Globus pallidus (tissue), 1 donor: ENCODE results near the gene TCAP.

Experiments used
- DNase-seq: peaks from one replicate; pipeline ENCODE4 v3.0.0-alpha.2; 2015; ENCODE audit warnings: low spot score

TCAP gene

DNA sequence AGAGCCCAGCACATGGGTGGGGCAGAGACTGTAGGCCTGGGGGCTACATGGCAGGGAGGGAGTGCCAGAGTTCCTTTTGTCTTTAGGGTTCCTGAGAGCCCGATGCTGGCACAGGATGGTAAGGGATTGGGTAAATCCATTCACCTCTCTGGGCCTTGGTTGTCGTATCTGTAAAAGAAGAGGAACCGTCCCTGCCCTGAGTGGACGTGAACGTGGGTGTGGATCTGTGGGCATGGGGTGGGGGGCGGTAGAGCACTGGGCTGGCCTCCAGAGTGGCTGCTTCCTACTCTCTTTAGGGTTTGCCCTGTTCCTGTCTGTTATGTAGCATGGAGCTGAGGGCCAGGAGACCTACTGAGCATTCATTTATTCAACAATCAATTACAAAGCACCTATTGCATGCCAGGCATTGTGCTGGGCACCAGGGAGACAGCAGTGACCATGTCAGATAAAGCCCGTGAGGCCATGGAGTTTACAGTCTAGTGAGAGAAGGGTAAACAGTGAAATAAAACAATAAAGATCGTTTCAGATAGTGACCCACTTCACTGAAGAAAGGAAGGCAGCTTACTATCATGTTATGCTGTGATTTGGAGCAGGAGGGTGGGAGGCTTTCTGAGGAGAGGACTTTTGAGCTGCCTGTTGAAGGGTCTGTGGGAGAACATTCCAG lies 13.1 kb upstream of the TCAP start:
- DNase-seq: no peak

DNA sequence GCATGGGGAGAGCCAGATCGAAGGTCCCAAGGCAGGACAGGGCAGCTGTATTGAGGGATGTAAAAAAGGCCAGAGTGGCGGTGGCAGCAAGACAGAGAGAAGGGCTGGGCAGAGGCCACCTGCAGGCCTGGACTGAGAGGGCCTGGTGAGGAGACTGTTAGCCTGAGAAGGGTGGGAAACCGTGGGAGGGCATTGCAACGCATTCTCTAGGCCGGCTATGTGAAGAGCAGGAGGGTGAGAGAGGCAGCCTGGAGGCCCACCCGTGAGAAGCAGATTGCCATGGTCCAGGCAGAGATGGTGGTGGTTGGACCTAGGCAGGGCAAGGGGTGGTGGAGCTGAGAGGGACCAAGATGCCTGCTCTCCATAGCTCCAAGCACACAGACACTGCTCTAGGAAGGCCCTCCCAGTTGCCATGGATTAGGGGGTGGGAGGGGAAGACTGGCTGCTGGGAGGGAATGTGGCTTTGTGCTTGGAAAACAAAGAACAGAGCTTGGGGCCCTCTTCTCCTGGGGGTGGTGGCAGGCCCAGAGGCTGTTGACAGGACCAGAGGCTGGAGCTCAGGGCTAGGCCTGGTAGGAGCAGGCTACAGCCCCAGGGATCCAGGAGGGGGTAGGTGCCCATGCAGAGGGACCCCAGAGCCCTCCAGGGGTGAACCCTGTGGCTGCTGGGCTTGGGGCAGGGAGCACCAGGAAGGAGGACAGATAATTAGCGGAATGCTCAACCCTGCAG lies 12.4 kb upstream of the TCAP start:
- DNase-seq: peak; percentile 88

DNA sequence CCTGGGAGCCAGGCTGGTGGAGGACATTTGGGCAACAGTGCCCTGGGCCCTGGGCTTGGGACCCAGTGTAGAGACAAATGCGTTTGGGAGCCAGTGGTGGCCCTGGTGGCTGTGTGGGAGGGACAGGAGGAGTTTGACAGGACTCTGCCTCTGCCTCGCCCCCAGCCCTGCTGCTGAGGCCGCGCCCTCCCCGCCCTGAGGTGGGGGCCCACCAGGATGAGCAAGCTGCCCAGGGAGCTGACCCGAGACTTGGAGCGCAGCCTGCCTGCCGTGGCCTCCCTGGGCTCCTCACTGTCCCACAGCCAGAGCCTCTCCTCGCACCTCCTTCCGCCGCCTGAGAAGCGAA lies 11.9 kb upstream of the TCAP start:
- DNase-seq: no peak

DNA sequence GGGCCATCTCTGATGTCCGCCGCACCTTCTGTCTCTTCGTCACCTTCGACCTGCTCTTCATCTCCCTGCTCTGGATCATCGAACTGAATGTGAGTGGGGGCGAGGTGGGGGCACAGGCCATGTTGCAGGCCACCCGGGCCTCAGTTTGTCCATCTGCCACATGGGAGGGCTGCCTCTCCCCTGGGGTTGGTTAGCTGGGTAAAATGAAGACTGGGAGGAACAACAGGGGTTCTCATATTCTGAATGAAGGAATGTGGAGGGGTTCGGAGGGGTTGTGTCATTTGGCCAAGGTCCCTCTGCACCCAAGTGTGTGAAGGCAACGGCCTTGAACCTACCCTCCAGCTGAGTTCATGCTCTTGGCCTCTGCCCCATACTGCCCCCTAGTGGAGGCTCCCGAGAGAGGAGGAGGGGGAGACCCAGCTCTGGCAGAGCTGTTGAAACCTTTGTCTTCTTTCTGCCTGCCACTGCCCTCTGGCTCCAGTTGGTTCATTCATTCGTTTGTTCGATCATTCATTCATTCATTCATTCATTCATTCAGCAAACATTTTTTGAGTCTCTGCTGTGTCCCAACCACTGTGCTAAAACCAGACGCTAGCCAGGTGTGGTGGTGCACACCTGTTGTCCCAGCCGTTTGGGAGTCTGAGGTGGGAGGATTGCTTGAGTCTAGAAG lies 11.4 kb upstream of the TCAP start:
- DNase-seq: no peak

DNA sequence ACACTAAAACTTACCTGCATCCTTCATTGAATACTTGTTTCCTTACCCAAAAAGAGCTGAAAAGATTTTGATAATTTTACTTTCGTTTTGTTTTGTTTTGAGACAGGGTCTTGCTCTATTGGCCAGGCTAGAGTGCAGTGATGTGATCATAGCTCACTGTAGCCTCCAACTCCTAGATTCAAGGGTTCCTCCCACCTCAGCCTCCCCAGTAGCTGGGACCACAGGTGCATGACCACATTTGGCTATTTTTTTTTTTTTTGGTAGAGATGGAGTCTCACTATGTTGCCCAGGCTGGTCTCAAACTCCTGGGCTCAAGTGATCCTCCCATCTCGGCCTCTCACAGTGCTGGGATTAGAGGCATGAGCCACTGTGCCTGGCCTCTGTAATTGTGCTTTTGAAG lies 10.0 kb upstream of the TCAP start:
- DNase-seq: no peak

DNA sequence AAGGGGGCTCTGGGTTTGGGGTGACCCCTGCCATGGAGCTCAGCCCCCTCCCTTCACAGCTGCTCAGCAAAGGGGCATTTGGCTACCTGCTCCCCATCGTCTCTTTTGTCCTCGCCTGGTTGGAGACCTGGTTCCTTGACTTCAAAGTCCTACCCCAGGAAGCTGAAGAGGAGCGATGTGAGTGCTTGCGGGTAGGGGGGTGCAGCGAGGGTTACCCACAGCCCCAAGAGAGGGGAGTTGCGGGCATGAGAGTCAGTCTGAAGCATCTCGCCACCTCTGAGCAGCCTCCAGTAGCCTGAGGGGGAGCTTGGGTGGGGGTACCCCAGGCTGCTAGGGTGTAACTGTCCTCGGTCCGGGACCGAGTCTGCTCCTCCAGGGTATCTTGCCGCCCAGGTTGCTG lies 6.8 kb upstream of the TCAP start:
- no peak for DNase-seq

DNA sequence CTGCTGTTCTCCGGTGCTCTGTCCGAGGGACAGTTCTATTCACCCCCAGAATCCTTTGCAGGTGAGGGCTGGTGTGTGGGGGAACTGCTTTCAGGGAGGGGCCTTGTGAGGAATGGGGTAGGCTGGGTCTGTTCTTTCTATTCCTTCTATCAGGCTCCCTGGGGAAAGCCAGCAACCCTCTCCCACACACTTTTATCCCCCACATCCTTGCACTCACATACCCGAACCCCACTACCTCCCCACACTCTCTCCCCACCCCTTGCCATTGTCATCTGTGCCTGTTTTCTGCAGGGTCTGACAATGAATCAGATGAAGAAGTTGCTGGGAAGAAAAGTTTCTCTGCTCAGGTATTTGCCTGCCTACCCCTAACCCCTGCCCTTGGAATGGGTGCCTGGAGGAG lies 6.4 kb upstream of the TCAP start:
- DNase-seq: no peak

DNA sequence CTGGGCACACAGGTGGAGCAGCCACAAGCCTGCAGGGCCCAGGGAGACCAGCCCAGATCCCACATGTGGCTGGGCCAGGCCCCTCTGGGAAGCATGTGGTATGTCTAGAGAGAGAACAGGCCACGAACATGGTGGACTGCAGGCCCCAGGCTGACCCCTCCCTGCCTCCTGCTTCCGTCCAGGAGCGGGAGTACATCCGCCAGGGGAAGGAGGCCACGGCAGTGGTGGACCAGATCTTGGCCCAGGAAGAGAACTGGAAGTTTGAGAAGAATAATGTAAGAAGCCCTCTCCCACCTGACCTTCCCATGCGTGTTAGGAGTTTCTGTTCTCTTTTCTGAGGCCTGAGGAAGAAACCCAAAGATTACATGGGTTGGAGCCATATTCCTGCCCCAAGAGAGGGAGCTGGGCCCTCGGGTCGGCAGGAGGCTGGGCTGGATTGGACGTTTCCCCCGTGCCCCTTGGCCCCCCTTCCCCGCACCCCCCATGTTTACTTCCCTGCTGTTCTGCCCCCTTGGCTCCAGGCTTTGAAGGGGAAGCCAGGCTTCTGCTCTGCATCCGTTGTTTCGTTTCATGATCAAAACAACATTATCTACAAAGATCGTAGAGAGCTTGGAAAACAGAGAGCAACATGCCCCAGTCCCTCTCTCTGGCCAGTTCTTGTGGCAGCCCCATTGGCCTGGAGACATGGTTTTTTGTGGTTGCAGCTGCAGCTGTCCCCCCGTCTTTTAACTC lies 5.7 kb upstream of the TCAP start:
- DNase-seq: no peak

DNA sequence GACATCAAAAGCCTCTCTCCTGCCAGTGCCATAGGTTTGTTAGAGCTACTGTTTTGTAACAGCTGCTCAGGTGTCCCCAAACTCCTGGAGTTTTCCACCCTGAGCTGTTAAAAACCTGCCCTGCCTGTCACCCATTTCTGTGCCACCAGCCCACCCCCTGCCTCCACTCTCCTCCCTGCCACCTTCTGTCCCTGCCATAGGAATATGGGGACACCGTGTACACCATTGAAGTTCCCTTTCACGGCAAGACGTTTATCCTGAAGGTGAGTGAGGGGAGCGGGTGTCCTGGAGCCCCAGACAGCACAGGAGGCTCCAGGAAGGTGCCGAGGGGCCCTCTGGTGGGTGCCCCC lies 5.2 kb upstream of the TCAP start:
- no peak for DNase-seq

DNA sequence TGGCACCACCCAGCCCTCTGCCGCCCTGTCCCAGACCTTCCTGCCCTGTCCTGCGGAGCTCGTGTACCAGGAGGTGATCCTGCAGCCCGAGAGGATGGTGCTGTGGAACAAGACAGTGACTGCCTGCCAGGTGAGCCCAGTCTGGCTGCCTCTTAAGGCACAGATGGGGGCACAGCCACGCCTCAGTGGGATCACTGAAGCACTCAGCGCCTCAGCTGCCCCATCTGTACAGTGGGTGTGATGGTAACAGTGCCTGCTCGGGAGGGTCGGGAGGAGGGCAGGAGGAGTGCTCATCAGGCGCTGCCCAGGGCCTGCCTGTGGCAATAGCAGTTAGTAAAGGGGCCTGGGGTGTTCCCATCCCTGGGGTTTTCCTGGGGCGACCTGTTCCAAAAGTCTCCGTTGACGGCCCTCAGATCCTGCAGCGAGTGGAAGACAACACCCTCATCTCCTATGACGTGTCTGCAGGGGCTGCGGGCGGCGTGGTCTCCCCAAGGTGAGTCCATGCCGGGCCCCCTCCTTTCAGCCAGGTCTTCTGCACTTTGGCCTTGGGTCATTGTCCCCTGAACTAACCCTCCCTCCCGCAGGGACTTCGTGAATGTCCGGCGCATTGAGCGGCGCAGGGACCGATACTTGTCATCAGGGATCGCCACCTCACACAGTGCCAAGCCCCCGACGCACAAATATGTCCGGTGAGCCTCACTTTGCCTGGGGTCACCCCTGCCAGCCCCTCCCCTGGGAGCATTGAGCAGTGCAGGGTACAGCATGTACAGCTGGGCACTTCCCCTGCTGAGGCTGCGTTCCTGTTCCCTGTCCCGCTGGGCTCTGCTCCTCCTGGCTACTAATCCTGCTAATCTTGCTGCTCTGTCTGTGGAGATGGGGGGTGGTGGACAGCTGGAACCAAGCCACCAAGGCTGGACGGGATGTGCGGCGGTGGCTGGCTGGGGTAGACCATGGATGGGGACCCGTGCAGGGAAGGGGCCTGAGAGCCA lies 4.5 kb upstream of the TCAP start:
- DNase-seq: no peak

DNA sequence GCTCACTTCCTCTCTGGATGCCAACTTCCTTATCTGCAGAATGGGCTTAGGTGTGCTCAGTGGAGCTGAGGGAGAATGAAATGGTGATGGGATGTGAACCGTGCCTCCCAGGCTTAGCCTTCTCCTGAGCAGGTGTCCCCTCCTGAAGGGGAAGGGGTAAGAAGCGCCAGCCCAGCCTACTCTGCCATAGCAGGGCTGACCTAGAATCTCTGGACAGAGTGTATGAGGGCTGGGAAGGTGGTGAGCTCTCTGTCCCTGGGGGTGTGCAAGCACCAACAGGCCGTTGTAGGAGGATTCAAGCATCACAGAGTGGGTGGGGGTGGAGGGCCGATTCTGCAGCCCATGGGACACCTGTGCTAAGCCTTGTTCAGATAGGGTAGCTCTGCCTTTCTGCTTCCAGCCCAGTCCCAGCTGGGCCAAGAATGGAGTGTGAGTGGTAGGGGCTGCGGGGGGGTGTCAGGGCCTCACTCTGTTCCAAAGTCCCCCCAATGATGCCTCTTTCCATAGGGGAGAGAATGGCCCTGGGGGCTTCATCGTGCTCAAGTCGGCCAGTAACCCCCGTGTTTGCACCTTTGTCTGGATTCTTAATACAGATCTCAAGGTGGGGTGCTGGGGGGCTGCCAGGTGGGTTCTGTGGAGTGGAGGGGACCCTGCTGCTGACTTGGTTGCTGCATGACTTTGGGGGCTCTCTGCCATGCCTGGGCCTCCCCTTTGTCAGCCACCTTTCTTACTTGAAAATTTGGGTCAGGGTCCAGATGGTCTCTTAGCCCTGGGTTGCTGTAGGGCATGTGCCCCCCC lies 3.2 kb upstream of the TCAP start:
- DNase-seq: no peak

DNA sequence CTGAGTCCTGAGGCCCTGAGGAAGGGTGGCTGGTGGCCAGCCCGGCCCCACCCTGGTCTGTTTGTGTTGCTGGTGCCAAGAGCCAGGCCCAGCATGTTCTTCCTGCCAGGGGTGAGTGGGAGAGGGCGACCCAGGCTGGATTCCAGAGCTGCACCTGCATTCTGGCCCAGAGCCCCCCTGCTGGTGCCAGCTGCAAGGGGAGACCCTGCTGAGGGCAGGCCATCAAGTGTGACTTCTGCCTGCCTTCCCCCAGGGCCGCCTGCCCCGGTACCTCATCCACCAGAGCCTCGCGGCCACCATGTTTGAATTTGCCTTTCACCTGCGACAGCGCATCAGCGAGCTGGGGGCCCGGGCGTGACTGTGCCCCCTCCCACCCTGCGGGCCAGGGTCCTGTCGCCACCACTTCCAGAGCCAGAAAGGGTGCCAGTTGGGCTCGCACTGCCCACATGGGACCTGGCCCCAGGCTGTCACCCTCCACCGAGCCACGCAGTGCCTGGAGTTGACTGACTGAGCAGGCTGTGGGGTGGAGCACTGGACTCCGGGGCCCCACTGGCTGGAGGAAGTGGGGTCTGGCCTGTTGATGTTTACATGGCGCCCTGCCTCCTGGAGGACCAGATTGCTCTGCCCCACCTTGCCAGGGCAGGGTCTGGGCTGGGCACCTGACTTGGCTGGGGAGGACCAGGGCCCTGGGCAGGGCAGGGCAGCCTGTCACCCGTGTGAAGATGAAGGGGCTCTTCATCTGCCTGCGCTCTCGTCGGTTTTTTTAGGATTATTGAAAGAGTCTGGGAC lies 2.4 kb upstream of the TCAP start:
- no peak for DNase-seq

DNA sequence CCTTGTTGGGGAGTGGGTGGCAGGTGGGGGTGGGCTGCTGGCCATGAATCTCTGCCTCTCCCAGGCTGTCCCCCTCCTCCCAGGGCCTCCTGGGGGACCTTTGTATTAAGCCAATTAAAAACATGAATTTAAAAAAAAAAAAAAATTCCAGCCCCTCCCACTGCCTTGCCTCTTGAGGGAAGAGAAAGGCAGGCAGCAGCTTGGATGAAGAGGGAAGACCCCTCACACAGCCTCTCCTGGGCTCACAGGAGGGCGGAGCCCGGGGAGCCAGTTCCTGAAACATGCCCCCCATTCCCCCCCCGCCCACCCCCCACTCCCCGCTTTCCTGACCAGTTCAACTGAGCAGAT lies 1.8 kb upstream of the TCAP start:
- DNase-seq: no peak

DNA sequence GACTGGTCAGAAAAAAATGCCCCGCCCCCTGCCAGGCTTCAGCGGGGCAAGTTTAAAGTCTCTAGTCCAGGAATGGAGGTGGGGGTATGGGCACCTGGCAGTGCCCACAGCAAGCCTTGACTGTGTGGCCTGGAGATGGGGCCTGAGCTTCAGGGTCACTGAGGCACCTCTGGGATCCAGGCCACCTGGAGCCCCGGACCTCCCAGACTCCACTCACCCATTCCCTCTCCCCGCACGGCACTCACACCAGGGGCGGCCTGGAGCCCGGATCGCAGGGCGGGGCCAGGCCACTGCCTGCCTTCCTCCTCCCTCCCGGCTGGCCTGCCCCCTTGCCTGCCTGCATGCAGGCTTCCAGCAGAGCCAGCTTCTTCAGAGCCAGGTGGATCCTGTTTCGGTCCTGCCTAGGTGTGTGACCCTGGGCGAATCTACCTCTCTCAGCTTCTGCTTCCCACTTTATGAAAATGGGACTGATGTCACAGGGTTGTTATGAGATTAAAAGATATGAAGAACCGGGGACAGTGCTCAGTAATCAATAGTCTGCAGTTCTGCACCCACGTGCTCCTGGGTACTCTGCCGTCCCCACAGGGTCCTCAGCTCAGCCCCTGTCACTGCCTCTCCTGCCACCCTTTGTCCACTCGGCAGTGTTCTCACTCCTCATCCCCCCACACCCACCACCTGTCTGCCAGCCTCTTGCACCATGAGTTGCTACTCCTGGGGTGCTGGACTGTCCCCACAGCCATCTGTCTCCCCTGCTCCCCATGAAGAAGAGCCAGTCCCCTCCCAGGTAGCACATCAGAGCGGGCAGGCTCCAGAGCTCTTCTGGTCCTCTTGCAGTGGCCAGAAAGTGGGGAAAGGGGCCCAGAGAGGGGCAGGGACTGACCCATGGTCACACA lies 1.2 kb upstream of the TCAP start:
- DNase-seq: no peak

DNA sequence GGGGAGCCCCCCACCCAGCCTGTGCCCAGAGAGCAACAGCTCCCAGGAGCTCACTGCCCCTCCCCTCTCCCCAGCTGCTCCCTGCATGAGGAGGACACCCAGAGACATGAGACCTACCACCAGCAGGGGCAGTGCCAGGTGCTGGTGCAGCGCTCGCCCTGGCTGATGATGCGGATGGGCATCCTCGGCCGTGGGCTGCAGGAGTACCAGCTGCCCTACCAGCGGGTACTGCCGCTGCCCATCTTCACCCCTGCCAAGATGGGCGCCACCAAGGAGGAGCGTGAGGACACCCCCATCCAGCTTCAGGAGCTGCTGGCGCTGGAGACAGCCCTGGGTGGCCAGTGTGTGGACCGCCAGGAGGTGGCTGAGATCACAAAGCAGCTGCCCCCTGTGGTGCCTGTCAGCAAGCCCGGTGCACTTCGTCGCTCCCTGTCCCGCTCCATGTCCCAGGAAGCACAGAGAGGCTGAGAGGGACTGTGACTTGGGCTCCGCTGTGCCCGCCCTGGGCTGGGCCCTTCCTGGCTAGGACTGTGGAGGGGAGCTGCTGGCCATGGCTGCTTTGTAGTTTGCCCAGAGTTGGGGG lies 584 bp downstream of the TCAP start:
- no peak for DNase-seq

DNA sequence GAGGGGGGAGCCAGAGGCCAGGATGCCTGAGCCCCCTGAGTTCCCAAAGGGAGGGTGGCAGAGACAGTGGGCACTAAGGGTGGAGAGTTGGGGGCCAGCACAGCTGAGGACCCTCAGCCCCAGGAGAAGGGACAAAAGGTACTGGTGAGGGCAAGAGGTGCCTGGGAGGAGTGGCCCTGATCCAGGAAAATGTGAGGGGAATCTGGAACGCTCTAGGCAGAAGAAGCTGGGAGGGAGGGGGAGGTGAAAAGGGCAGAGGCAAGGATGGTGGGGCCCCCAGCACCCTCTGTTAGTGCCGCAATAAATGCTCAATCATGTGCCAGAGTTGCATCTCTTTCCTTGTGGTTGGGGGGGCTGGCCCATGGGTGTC lies 1.1 kb downstream of the TCAP start:
- peak; percentile 43 for DNase-seq

DNA sequence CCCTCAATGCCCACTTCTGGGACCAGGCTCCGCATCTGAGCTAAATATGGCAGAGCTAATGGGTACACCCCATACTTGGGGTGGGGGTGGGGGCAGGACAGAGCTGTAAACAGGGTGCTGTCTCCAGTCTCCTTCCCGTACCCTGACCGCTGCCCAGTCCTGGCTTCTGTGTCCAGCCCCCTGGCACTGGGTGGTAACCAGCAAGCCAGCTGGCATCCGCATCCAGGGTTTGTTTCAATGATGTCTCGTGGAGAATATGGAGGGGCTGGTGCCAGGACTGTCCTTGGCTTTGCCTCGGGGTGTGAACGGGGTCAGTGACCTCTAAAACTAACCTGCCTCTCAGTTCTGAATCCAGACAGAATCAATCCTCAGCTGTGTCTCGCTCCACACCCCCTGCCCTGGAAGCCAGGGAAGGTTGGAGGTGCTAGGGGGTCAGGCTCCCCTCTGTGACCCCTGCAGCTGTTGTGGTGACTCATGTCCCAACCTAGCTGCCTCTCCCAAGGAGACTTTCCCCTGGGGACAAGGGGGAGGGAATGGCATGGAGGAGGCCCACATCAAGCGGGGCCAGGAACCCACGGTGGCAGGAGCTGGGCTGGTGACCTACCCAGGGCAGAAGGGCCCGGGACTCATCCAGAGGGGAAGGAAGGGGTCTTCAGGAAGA lies 1.6 kb downstream of the TCAP start:
- peak; percentile 65 for DNase-seq

DNA sequence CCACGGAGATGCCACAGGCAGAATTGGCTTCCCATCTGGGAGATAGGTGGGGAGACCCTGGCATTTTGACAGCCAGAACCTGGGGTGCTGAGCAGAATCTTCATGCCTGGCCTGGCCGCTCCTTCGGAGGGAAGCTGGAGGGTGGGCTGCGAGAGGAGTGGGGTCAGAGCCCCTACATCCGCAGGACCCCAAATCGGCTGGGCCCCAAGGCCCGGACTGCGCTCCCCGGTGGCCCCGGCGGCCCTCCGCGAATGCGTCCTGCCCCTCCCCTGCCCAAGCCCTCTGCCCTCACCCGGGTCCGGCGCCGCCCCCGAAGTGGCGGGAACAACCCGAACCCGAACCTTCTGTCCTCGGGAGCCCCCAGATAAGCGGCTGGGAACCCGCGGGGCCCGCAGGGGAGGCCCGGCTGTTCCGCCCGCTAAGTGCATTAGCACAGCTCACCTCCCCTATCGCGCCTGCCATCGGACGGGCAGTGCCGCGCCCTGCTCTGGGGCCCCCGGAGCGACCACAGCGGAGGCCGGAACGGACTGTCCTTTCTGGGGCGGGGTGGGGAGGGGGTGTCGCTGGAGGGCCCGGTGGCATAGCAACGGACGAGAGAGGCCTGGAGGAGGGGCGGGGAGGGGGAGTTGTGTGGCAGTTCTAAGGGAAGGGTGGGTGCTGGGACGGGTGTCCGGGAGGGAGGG lies 2.3 kb downstream of the TCAP start:
- DNase-seq: no peak
